ENCODE data around the gene KCTD5. TPM values are rescaled to one million over a fixed set of nuclear protein-coding genes. Genes with fewer than 3 reads are reported as not detected.

The KCTD5 gene
- total RNA-seq, 1 experiment from 2014 or later, result 66.5 TPM

GRCh38 chr16:2708290-2708639 is 25.9 kb downstream of the KCTD5 start:
- H3K4me3 ChIP-seq, result no peak overlapping the region
- intact Hi-C loops (cut with micrococcal nuclease; ENCODE audit: unreplicated experiment), result no loop called here
- H3K27me3 ChIP-seq (ENCODE audit: insufficient read depth, low read depth), result no peaks in the 10 kb centered on the region
- no peaks in the 10 kb centered on the region; the same call in 1 of the 2 replicates for H3F3A ChIP-seq (ENCODE audit: insufficient read depth, low read depth)
- POLR2A ChIA-PET (ENCODE audit: unreplicated experiment), result no interaction called here
- BruUV-seq (replicated peaks), result no TSS peak
- H3K79me2 ChIP-seq (ENCODE audit: low read depth), result no peaks in the 10 kb centered on the region
- no peak overlapping the region for H3K4me2 ChIP-seq
- CTCF ChIA-PET, result no interaction called here
- no peak for DNase-seq
- H2AFZ ChIP-seq, result no peak overlapping the region
- H3K9me3 ChIP-seq (ENCODE audit: insufficient read depth, low read depth), result no peaks in the 10 kb centered on the region
- no peaks in the 10 kb centered on the region for H3K9me2 ChIP-seq (ENCODE audit: insufficient read depth)
- no peaks in the 10 kb centered on the region for H3K4me1 ChIP-seq (replicated peaks; ENCODE audit: insufficient read depth)
- no peak overlapping the region for H3K27ac ChIP-seq
- H3K36me3 ChIP-seq (ENCODE audit: low read depth), result no peaks in the 10 kb centered on the region
- no peaks in the 10 kb centered on the region for H4K20me1 ChIP-seq (ENCODE audit: insufficient read depth)
- TF ChIP-seq, protein P1, sequence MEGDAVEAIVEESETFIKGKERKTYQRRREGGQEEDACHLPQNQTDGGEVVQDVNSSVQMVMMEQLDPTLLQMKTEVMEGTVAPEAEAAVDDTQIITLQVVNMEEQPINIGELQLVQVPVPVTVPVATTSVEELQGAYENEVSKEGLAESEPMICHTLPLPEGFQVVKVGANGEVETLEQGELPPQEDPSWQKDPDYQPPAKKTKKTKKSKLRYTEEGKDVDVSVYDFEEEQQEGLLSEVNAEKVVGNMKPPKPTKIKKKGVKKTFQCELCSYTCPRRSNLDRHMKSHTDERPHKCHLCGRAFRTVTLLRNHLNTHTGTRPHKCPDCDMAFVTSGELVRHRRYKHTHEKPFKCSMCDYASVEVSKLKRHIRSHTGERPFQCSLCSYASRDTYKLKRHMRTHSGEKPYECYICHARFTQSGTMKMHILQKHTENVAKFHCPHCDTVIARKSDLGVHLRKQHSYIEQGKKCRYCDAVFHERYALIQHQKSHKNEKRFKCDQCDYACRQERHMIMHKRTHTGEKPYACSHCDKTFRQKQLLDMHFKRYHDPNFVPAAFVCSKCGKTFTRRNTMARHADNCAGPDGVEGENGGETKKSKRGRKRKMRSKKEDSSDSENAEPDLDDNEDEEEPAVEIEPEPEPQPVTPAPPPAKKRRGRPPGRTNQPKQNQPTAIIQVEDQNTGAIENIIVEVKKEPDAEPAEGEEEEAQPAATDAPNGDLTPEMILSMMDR (conservative IDR thresholded peaks at IDR 0.05), result no peak
- TF ChIP-seq EZH2 (IDR thresholded peaks at IDR 0.05; ENCODE audit: low read depth), result no peak

GRCh38 chr16:2708955-2709587 is 26.7 kb downstream of the KCTD5 start:
- Histone ChIP-seq H3K4me1 (replicated peaks; ENCODE audit: insufficient read depth) (no peaks in the 10 kb centered on the region), H4K20me1 (ENCODE audit: insufficient read depth) (no peaks in the 10 kb centered on the region), H2AFZ (no peak overlapping the region), H3K4me2 (no peak overlapping the region), H3K36me3 (ENCODE audit: low read depth) (no peaks in the 10 kb centered on the region), H3F3A (ENCODE audit: insufficient read depth, low read depth) (no peaks in the 10 kb centered on the region; the same call in 1 of the 2 replicates), H3K79me2 (ENCODE audit: low read depth) (no peaks in the 10 kb centered on the region), H3K27me3 (ENCODE audit: insufficient read depth, low read depth) (no peaks in the 10 kb centered on the region), H3K27ac (no peak overlapping the region), H3K9me3 (ENCODE audit: insufficient read depth, low read depth) (no peaks in the 10 kb centered on the region), H3K9me2 (ENCODE audit: insufficient read depth) (no peaks in the 10 kb centered on the region), H3K4me3 (no peak overlapping the region)
- intact Hi-C loops (cut with micrococcal nuclease; ENCODE audit: unreplicated experiment), result no loop called here
- ChIA-PET POLR2A (ENCODE audit: unreplicated experiment) (no interaction called here), CTCF (no interaction called here)
- BruUV-seq (replicated peaks), result no TSS peak
- no peak for TF ChIP-seq EZH2 (IDR thresholded peaks at IDR 0.05; ENCODE audit: low read depth)
- TF ChIP-seq, protein P1 (conservative IDR thresholded peaks at IDR 0.05), result no peak
- DNase-seq, result no peak

DNA sequence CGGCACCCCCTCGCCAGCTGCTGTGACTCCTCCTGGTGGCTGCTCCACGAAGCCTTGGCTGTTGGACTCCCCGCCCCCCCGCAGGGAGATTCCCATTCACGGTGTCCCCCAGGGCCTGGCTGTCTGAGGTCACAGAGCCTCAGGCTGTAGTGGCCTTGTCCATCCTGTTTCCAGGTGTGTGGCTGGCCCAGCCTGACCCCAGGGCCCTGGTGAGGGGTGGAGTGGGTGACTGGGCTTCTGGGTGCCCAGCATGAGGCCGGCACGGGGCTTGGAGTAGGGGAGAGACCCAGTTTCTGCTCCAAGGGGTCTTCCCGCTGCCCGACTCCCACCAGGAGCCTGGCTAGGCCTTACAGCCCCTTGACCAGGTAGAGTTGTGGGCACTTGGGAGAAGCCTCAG is 27.3 kb downstream of the KCTD5 start:
- H3K79me2 ChIP-seq (ENCODE audit: low read depth), result no peaks in the 10 kb centered on the region
- DNase-seq, result no peak
- no peaks in the 10 kb centered on the region for H3K36me3 ChIP-seq (ENCODE audit: low read depth)
- no peaks in the 10 kb centered on the region for H3K4me1 ChIP-seq (replicated peaks; ENCODE audit: insufficient read depth)
- no peaks in the 10 kb centered on the region; the same call in 1 of the 2 replicates for H3F3A ChIP-seq (ENCODE audit: insufficient read depth, low read depth)
- ChIA-PET CTCF (no interaction called here), POLR2A (ENCODE audit: unreplicated experiment) (no interaction called here)
- H2AFZ ChIP-seq, result no peak overlapping the region
- no peaks in the 10 kb centered on the region for H4K20me1 ChIP-seq (ENCODE audit: insufficient read depth)
- H3K9me2 ChIP-seq (ENCODE audit: insufficient read depth), result no peaks in the 10 kb centered on the region
- no peaks in the 10 kb centered on the region for H3K27me3 ChIP-seq (ENCODE audit: insufficient read depth, low read depth)
- no peak overlapping the region for H3K27ac ChIP-seq
- TF ChIP-seq EZH2 (IDR thresholded peaks at IDR 0.05; ENCODE audit: low read depth), result no peak
- TF ChIP-seq, protein P1 (conservative IDR thresholded peaks at IDR 0.05), result no peak
- no peak overlapping the region for H3K4me2 ChIP-seq
- intact Hi-C loops (cut with micrococcal nuclease; ENCODE audit: unreplicated experiment), result no loop called here
- no peaks in the 10 kb centered on the region for H3K9me3 ChIP-seq (ENCODE audit: insufficient read depth, low read depth)
- BruUV-seq (replicated peaks), result no TSS peak
- no peak overlapping the region for H3K4me3 ChIP-seq

All from PC-9 (cell line).